ENCODE measurements around the gene IRGC.
"Not testable (repeated sequence)": the region's sequence is repeated elsewhere in the genome, so short reads cannot be mapped to it uniquely, and the experiment has no call there.

IRGC gene

GRCh38 chr19:43759515-43759914, 43.6 kb downstream of the IRGC start:
- no peak for DNase-seq

DNA sequence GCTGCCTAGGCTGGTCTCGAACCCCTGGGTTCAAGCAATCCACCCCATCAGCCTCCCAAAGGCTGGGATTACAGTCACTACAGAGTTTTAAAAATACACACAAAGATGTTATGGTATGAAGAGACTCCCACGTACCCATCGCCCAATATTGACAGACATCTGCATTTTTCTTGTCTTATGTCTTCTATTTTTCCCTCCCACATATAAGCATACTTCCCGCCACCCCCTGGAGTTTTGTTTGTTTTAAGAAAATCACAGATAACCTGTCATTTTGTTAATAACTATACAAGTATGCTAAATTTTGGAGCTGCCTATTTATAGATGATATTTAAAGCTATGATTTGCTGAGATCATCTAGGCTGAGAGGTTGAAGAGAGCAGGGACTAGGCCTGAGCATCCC, 45.1 kb downstream of the IRGC start:
- no peak for DNase-seq

- DNase-seq = no peak
These were observed 46.9 kb downstream of the IRGC start for GRCh38 chr19:43762814-43763213.

- no peak for DNase-seq
These were observed 47.6 kb downstream of the IRGC start for GRCh38 chr19:43763473-43763939.

- DNase-seq = not testable (repeated sequence)
These were observed 48.8 kb downstream of the IRGC start for GRCh38 chr19:43764684-43765083.

- no peak for DNase-seq
These were observed 49.4 kb downstream of the IRGC start for GRCh38 chr19:43765109-43765876.

DNA sequence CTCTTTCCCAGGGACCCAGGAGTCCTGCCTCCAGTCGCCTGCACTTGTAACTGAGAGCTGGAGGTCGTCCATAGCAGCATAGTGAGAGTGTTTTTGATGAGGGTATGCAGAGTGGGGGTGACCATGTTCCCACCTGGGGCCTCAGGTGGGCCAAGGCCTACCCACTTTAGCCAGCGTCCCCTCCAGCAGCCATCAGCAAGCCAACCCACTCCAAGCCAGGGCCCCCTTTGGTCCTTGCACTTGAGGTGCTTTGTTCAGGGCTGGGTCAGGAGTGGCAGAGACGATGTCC, 50.8 kb downstream of the IRGC start:
- DNase-seq = no peak

- DNase-seq = no peak
These were observed 51.4 kb downstream of the IRGC start for GRCh38 chr19:43767316-43767715.

DNA sequence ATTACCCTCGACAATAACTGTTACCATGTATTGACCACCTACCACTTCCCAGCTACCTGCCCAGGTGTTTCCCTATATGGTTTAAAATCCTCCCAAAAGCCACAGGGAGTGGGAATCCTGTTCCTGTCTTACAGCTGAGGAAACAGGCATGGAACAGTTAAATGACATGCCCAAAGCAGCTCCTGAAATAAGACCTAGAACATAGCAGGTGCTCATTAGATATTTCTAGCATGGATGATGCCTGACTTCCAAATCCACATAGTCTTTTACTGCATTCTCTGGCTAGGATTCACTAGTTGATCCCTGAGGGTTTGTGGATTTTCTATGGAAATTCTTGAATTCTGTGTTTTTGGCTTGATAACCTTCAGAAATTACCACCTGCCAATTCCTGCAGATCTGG, 51.9 kb downstream of the IRGC start:
- no peak for DNase-seq

- peak; percentile 89 for DNase-seq
These were observed 52.6 kb downstream of the IRGC start for GRCh38 chr19:43768273-43769050.

DNA sequence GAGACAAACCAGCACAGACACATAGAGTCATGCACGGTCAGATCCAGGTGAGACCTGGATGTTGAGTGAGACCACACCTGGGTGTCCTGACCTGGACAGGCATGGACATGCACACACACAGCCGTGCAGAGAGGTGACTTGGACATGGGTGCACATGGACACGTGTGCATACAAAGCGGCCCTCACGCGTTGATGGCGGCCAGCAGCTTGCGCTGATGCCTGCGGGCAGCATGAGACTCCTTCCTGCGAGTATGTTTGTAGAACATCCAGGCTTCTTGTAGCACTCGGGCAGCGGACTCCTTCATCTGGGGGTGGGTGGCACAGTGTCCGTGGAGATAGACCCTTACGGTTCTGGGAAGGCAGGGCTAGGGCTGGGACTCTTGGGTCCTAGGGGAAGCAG, 53.4 kb downstream of the IRGC start:
- DNase-seq = no peak

Measured in GF-D8 (cell line).